CD4-positive, CD25-positive, alpha-beta regulatory T cell (primary cell): ENCODE data around the gene ZNF80. TPM values are rescaled to one million over a fixed set of nuclear protein-coding genes. Genes with fewer than 3 reads are reported as not detected.

Experiments
- ATAC-seq, 2 donors: fragments of 150-1000 bp; cut with Tn5 transposase; one replicate each; pipeline ENCODE4 v1.10.0; 2021; ENCODE audit warnings: low read depth in 2 of 2, moderate number of reproducible peaks in 2 of 2, moderate library complexity in 1 of 2
- DNase-seq, 3 donors: peaks; one replicate each; pipeline versions ENCODE4 v3.0.0 to v3.0.0-alpha.2; 2012 to 2022; ENCODE audit warnings: mixed read lengths in 1 of 3
- H3K27ac ChIP-seq: one replicate; pipeline ENCODE4 v1.7.0; 2013; ENCODE audit warnings: mild to moderate bottlenecking, low read length; ENCODE audit not compliant: insufficient read depth, poor library complexity, severe bottlenecking
- H3K27me3 ChIP-seq: one replicate; pipeline ENCODE4 v1.7.0; 2013; ENCODE audit warnings: low read length; ENCODE audit not compliant: control insufficient read depth, insufficient read depth
- H3K36me3 ChIP-seq: one replicate; pipeline ENCODE4 v1.7.0; 2013; ENCODE audit warnings: mild to moderate bottlenecking, low read length, moderate library complexity; ENCODE audit not compliant: control insufficient read depth, insufficient read depth
- H3K4me1 ChIP-seq: 2 replicates; pipeline ENCODE4 v1.7.0; 2013; ENCODE audit warnings: mild to moderate bottlenecking, low read length; ENCODE audit not compliant: insufficient read depth, control insufficient read depth, poor library complexity, severe bottlenecking
- H3K4me3 ChIP-seq: one replicate; pipeline ENCODE4 v1.7.0; 2013; ENCODE audit warnings: low read depth, mild to moderate bottlenecking, low read length, moderate library complexity
- H3K9me3 ChIP-seq, 2 experiments: 1 replicate in 1 of 2; 2 replicates in 1 of 2; pipeline ENCODE4 v1.7.0; 2013; ENCODE audit warnings: low read length in 2 of 2, mild to moderate bottlenecking in 1 of 2, moderate library complexity in 1 of 2; ENCODE audit not compliant: control insufficient read depth in 2 of 2
- H3K27ac Mint-ChIP-seq, 3 donors: one replicate each; pipeline ENCODE4 v1.8.0; 2020 to 2022; ENCODE audit warnings: mild to moderate bottlenecking in 3 of 3, mixed read lengths in 3 of 3, moderate library complexity in 2 of 3
- H3K27me3 Mint-ChIP-seq: one replicate; pipeline ENCODE4 v1.8.0; 2022; ENCODE audit warnings: mild to moderate bottlenecking, mixed read lengths
- H3K36me3 Mint-ChIP-seq: one replicate; pipeline ENCODE4 v1.8.0; 2020; ENCODE audit warnings: mixed read lengths
- H3K4me1 Mint-ChIP-seq, 4 donors: one replicate each; pipeline ENCODE4 v1.8.0; 2020 to 2022; ENCODE audit warnings: mixed read lengths in 4 of 4, mild to moderate bottlenecking in 1 of 4
- H3K4me3 Mint-ChIP-seq, 4 donors: one replicate each; pipeline ENCODE4 v1.8.0; 2020 to 2022; ENCODE audit warnings: mild to moderate bottlenecking in 4 of 4, mixed read lengths in 4 of 4, moderate library complexity in 3 of 4
- H3K9me3 Mint-ChIP-seq, 7 donors: one replicate each; pipeline ENCODE4 v1.8.0; 2020 to 2022; ENCODE audit warnings: mixed read lengths in 7 of 7, mild to moderate bottlenecking in 3 of 7, moderate library complexity in 2 of 7
- polyA plus RNA-seq, 4 donors: library from polyadenylated mRNA; unstranded; fragments of 300-500 nt; fragmentation: Illumina TruSeq; gene quantifications; one replicate each; pipeline ENCODE4 v1.2.3, GENCODE V29; 2021
- total RNA-seq: library from RNA; stranded (reverse); gene quantifications from one replicate; pipeline ENCODE4 v1.2.3, GENCODE V29; 2022

ZNF80 gene
- total and polyA plus RNA-seq, 5 donors from 2014 or later, result 0.36 to 8.4 (median 5.1) TPM

DNA sequence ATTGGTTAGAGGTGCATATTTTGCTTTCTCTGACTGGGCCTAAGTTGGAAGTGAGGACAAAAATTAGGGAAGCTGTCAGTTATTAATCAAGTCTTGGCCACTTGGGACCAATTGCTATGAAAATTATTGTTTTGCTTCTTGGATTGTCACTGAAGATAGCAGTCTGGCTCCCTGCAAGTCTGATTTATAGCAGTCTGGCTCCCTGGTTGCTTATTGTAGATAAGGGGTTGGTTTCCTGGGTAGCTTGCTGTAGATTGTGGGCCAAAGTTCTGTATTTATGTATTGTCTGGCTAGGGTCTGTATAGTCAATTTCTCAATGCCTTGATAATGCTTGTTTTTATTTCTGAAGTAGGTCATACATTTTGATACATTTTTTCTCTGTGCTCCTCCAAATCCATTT, 45.2 kb downstream of the ZNF80 start:
- Histone ChIP-seq H3K27me3 (no peaks in the 10 kb centered on the region), H3K36me3 (no peaks in the 10 kb centered on the region), H3K27ac (no peak overlapping the region), H3K4me3 (no peak overlapping the region), H3K4me1 (no peaks in the 10 kb centered on the region), H3K9me3 (no peaks in the 10 kb centered on the region)
- no peak for DNase-seq
- peaks cover 0 to 4% (median 0%) of the 10 kb centered on the region in 4 donors for H3K4me1 Mint-ChIP-seq
- peaks cover 0 to 2% (median 0%) of the 10 kb centered on the region in 7 donors for H3K9me3 Mint-ChIP-seq
- no peak overlapping the region for H3K4me3 Mint-ChIP-seq
- H3K36me3 Mint-ChIP-seq, result no peaks in the 10 kb centered on the region
- ATAC-seq, result no peak
- no peaks in the 10 kb centered on the region for H3K27me3 Mint-ChIP-seq
- H3K27ac Mint-ChIP-seq, result no peak overlapping the region

- Mint-ChIP-seq H3K4me1 (peaks cover 0 to 4% (median 4%) of the 10 kb centered on the region in 4 donors), H3K4me3 (no peak overlapping the region), H3K27me3 (peaks cover 13% of the 10 kb centered on the region), H3K36me3 (no peaks in the 10 kb centered on the region), H3K9me3 (peaks cover 0 to 13% (median 5%) of the 10 kb centered on the region in 7 donors), H3K27ac (peak overlapping the region in 1 of 3 donors; percentile 57)
- H3K4me3 ChIP-seq, result no peak overlapping the region
- no peaks in the 10 kb centered on the region for H3K36me3 ChIP-seq
- H3K9me3 ChIP-seq, result peaks cover 10 to 13% of the 10 kb centered on the region in 2 experiments
- no peak overlapping the region for H3K27ac ChIP-seq
- no peaks in the 10 kb centered on the region for H3K27me3 ChIP-seq
- DNase-seq (no peak), ATAC-seq (no peak)
- H3K4me1 ChIP-seq, result no peaks in the 10 kb centered on the region
These were observed 50.9 kb downstream of the ZNF80 start for GRCh38 chr3:114186501-114186900.

Other genes starting within 250 kb of the ZNF80 start
- gene CCDC191, start 181.1 kb downstream of the ZNF80 start, total RNA-seq, result 6.5 TPM
- 1 to 10 TPM in 3 of 4 donors, under 1 TPM in 1; 0.87 to 3.3 (median 1.3) TPM for gene CCDC191, start 181.1 kb downstream of the ZNF80 start, polyA plus RNA-seq
- gene QTRT2, start 180.8 kb downstream of the ZNF80 start, total RNA-seq, result 40.2 TPM
- gene QTRT2, start 180.8 kb downstream of the ZNF80 start, polyA plus RNA-seq, result 10 to 100 TPM in 3 of 4 donors, 1 to 10 TPM in 1; 8.3 to 14.1 (median 10.8) TPM
- gene DRD3, start 58.5 kb downstream of the ZNF80 start, total RNA-seq, result 0.25 TPM
- under 1 TPM in 3 of 4 donors, not detected in 1; 0.15 to 0.49 (median 0.35) TPM for gene DRD3, start 58.5 kb downstream of the ZNF80 start, polyA plus RNA-seq
- gene TIGIT, start 56.5 kb upstream of the ZNF80 start, total RNA-seq, result 72.8 TPM
- 100 to 1,000 TPM; 210 to 246 (median 236) TPM for gene TIGIT, start 56.5 kb upstream of the ZNF80 start, polyA plus RNA-seq